ENCODE data around the gene COX6A2.

DNA sequence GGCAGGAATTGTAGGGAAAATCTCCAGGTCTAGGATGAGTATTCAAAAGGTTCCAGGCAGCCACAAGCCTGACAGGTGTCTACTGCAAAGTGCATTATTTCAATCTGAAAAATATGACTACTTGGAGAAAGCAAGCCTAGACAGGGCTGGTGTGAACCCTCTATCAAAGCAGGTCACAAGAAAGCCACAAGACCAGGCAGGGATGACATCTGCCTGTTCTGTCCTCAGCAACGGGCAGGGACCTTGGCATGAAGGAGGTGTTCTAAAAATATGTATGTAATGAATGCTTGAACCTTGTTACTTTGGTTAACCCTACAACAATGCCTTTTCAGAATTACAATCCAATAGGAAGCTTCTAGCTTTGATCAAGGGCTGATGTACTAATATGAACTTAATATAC is 1.2 kb upstream of the COX6A2 start:
- TF ChIP-seq CTCF (conservative IDR thresholded peaks at IDR 0.05; ENCODE audit: low read length) = no peak
- TF ChIP-seq EZH2phosphoT487 (IDR thresholded peaks at IDR 0.05; ENCODE audit: borderline replicate concordance) = no peak
